Stimulated activated naive CD4-positive, alpha-beta T cell treated with Interleukin-2 at 50 U/mL for 16 hours (primary cell): ENCODE results near the gene DDX41.
"Not testable (repeated sequence)": the region's sequence is repeated elsewhere in the genome, so short reads cannot be mapped to it uniquely, and the experiment has no call there.

Experiments used
- DNase-seq: peaks from one replicate; lab custom pipeline; 2025; lab: John Stamatoyannopoulos, UW

Gene DDX41

DNA sequence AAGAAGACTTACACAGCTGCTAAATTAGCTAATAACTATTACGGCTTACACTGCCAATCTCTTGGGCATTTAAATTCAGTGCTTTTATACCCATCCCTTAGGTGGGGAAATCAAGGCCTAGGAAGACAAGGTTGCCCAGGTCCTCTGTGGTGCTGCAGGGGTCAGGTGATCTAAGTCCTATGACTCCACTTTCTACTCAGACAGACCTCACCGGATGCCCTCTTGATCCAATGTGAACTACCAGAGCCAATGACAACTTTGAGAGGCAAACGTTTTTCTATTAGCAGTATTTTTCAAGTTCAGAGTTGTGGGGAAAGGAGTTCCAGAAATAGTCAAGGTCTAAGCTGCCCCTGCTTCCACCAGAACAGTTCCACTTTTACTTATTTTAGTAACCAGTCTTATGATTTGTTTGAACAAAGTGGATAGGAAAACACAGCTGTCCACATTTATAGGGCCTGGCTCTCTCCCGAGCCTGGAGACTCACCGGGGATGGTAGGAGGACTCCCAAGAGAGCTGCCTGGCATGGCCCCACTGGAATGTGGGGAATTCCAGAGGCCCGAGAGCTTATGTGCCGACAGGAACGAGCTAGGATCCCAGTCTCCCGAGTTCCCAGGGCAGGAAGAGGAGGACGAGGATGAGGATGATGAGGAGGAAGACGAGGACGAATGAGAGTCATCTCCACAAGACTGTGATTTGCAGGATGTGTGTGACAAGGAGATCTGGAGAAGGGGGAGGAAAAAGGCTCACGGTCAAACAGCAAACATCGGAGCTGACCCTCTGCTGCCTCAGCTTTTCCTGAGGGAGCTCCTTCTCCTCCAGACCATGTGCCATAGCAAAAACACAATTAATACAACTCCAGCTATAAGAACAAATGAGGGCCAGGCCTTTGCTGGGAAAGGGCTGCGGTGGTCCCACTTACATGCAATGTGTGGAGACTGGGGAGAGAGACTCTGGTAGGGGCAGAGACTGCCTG, 20.9 kb upstream of the DDX41 start:
- no peak for DNase-seq

DNA sequence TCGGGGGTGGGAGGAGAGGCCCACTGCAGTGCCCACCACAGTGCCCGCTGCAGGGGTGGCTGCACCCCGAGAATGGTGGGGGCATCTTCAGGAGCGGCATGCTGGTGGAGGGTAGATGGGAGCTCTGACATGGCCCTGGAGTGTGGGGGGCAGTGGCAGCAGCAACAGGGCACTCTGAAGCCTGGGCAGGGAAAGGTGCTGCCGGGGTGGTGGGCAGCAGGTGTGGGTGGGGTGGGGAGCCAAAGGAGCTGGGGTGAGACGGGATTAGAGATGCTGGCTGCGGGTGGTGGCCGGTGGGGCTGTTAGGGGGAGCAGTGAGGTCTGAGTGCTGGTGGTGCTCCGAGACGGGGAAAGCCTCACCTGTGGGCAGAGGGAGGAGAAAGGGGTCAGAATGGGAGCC, 19.6 kb upstream of the DDX41 start:
- no peak for DNase-seq

DNA sequence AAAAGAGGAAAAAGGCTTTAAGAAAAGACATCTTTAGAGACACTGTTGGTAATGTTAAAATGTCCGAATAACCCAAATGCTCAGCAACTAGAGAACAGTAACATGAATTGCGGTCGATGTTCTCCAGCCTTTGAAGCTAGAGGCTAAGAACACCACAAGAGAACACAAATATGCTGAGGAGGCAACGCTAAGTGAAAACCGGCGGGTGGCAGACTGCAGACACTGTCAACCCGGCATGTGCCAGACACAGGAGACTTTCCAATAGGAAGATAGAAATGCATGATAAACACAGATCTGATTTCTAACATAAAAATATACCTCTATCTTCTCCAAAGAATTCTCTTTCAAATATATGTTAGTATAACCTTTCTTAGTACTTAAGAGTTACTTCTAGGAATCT, 18.4 kb upstream of the DDX41 start:
- DNase-seq, result no peak

DNA sequence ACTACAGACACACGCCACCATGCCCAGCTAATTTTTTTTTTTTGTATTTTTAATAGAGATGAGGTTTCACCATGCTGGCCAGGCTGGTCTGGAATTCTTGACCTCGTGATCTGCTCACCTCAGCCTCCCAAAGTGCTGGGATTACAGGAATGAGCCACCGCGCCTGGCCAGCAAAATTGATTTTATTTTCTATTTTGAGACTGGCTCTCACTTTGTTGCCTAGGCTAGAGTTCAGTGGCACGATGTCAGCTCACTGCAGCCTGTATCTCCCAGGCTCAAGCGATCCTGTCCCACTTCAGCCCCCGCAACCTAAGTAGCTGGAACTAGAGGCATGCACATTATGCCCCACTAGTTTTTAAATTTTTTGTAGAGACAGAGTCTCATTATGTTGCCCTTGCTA, 17.7 kb upstream of the DDX41 start:
- DNase-seq, result not testable (repeated sequence)

DNA sequence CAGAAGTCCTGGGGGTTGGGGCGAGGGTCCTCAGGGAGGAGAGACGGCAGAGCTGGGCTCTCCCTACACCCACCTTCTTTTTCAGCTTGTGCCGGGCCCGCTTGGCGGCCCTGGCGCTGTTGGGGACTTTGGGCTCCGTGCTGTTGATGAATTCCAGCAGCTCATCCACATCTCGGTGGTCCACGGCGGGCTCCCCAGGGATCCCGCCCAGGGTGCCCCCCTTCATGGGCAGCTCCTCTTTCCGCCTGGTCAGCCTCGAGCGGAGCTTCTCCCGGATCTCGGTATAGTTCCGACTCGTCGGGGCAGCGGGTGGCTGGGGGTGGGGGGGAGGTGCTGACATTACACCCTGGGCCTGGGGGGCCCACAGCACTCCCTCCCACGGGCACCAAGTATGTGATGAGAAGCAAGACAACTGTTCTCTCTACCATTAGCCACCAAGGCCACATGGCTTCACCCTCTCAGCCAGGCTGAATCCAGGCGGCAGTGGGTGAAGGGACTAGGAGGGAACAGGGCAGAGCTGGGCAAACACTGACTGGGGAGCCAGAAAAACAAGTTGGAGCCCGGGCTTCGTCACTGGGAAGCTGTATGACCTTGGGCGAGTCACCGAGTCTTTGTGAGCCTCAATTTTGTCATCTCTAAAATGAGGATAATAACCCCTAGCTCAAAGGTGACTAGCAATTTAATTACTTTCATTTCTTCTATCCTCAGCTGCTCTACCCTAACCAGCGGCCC, 14.6 kb upstream of the DDX41 start:
- DNase-seq, result no peak

DNA sequence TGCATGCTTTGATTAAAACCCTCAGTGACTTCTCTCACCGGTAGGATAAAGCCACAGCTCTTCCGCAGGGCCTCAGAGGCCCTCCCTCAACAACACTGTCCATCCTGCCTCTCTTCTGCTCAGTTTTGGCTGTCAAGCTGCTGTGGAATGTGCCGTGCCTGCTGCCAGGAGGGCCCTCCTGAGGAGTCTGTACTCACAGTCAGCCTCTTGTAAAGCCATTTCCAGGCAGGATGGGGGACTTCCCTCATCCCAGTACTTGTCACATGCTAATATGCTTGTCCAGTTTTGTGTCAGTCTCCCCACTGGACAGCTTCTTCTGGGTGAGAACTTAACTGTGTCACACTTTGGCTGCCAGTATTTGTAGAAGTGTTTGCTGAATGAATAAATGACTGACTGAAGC, 13.9 kb upstream of the DDX41 start:
- DNase-seq, result no peak

DNA sequence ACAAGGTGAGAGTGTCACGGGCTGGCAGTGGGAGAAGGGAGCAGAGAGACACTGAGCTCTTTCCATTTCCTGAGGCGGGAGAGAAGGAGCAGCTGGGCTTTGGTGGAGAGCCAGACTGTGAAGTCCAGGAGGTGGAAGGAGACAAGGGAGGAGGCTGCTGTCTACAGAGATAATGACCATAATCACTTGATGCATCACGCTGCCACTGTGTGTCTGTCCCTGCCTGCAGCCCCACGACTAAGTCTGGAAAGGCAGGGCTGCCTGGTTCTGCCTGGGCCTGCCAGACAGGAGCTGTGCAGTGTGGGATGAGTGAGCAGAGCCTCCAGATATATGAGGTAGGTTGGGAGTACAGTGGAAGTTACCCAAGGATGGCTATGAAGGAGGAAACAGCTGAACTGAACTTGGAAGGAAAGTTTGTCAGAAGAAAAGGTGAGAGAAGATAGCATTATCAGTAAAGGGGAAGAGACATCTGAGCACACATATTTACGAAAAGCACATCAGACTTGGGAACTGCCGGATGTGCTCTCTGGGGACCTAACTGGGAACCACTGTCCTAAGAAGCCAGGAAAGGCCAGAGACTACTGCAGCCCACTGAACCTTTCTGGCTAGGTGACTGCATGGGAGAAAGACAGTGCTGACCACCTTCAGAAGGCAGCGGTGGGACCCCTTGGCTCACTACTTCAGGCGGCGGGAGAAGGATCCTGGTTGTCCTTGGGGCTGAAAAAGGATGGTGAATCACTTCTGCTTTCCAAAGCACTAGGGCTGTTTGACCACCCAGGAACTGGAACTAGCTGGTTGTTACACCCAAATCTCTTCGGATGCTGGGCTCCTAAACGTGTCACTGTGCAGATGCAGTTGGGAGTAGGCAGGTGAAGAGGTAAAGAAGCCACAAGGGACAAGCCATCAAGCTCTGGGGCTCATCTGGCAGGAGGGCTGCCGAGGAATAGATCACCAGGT, 12.8 kb upstream of the DDX41 start:
- DNase-seq, result no peak

DNA sequence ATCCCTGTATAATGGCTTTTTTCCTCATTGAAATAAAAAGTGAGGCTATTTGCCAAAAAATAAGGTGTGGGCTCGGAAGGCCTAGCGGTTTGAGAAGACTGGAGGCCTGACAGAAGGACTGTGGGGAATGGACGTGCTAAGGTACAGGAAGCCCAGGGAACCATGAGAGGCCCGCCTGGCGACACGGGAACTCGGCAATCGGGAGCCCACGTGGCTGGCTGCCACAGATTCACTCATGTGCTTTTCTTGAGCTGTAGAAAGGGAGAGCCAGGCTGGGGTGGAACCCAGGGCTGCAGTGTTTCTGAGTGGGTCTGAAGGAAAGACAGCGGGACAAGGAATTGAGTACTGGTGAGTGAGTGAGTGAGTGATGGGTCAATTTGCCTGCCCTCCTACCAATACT, 11.9 kb upstream of the DDX41 start:
- DNase-seq, result no peak

DNA sequence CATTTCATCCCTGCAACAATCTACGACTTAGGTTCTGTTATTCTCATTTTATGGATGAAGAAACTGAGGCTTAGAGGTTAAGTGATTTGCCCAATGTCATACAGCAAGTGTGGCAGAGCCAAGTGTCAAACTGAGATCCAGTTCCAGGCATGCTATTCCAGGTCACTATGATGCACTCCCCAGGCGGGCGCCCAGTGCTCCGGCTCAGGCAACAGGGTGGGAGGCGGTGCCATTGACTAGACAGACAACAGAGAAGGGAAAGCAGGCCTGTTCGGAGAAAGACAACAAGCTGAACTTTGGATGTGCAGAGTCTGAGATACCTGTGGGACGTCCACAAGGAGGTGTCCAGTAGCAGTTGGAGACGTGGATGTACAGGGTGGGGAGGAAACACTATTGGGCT, 10.8 kb upstream of the DDX41 start:
- DNase-seq, result no peak

DNA sequence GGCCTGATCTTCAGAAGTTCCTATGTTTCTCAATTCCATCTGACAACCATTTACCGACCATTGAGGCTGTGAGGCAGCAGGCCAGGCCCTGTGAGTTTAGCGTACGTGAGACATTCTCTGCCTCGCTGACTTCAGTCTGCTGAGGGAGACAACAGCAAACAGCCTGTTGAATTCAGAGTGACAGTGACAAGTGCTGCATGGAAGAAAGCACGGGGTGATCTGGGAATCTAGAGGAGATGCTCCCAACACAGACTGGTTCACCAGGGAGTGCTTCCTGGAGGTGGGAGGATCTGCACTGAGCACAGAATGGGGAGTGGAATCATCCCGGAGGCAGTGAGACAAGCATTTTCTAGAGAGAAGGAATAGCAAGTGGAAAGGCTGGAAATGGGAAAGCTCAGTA, 10.0 kb upstream of the DDX41 start:
- no peak for DNase-seq

DNA sequence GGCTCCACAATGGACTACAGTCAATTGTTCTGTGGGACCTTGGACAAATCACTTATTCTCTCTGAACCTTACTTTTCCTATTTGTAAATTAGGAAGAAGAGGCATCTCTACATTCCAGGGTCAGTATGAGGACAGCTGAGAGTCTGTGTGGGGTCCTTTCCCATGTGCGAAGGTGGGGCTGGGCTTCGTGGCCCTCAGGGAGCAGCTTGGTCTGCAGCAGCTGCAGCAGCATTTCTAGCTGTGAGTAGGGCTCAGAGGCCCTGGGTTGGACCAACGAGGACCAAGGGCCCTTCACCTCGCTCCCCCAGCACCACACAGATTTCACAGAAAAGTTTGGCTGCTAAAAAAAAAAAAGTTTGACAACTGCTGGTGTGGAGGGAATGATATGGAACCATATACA, 9.4 kb upstream of the DDX41 start:
- no peak for DNase-seq

DNA sequence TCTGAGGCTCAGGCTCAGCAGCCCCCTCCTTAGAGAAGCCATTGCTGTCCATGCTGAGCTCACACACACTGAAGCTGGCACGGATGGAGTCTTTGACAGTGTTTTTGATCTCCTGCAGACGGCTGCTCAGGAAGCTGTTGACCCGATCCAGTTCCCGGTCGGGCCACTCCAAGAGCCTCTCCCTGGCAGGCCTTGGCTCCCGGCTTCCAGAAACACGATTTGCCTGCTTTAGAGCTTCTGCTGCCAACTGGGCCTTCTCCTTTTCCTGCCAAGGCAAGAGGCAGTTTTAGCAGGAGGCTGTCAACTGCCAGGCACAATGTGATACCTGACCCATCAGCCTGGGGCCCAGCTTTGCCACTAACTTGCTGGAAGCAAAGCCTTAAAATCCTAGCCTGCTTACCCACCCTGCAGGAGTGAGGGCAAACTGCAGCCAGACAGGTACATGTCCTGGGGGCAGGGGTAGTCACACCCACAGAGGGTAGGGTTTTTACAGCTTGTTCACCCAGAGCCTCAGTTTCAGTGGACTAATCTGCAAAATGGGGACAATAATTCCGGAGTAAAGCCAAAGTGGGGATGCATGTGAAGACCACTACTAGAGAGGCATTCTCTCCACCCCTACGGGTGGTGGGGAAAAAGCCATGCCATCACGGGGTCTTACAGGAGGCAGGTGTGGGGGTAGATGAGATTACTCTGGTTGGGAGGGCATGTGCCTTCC, 8.3 kb upstream of the DDX41 start:
- DNase-seq, result no peak

DNA sequence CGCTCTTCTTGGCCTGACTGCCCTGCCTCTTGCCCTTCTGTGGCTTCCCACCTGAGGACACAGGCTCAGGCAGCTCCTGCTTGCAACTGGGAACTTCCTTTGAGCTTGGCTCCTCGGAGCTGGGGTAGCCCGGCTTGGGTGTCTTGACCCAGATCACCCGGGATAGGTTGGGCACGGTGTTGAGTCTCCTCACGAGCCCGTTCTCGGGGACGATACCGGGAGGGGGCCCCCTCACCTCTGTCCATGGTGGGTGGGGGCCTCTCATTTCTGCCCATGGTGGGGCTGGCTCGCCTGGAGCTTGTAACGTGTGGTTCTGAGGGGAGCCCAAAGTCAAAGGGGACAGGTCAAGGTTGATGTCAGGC, 7.8 kb upstream of the DDX41 start:
- DNase-seq, result no peak

DNA sequence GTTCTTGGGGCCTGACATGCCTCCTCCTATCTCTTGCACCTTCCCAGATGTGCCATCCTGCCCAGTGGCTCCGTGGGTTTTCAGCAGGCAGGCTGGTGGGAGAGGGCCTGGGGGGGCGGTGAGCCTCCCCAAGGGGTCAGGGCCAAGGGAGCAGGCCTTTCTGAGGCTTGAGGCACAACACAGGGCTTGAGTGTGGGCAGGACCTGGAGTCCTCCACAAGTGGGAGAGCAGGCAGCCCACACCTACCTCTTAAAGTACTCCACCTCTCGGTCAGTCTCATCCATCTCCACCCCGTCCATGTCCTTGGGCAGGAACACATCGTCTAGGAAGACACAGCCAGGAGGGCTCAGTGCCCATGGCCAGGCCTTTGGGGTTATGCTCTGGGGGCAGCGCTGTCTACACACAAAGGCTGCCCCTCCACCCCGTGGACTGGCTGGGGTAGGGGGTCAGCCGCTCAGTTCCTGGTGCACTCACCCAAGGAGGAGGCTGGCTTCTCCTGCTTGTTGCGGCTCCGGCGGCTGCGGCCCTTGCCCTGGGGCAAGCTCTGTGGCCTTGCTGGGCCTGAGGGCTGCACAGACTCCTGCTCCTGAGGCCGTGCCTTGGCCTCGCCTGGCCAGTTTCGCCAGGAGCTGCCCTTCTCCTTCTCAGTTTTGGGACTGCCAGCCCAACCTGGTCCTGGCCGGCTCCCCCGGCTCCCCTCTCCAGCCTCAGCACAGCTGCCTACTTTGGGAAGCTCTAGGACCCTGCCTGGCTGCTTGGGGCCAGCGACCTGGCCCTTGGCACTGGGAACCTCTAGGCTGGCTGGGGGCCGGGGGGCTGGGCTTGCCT, 7.2 kb upstream of the DDX41 start:
- no peak for DNase-seq

DNA sequence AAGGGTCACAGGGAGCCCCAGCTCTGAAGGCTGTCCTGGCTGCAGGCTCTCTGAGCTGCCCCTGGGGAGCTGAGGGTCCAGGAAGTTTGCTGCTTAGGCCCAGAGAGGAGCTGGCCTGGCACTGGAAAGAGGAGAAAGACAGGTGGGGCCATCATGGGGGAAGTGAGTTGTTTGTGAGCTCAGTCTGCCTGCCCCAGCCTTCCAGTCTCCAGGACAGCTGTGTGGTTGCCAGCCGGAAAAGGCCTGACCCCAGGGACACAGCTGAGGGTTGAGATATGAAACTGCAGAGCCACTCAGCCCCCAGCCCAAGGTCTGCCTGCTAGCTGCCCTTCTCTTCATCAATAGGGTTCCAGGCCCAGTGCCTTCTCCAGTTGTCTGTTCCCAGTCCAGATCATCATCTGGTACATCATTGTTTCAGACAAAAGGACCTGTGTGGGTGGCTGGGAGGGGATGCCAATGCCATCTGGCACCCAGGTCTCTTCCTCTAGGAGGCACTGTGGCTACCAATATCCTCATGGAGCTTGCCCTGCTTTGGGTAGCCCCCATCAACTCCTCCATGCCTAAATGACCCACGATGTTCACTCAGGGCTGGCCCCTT, 4.3 kb upstream of the DDX41 start:
- no peak for DNase-seq

DNA sequence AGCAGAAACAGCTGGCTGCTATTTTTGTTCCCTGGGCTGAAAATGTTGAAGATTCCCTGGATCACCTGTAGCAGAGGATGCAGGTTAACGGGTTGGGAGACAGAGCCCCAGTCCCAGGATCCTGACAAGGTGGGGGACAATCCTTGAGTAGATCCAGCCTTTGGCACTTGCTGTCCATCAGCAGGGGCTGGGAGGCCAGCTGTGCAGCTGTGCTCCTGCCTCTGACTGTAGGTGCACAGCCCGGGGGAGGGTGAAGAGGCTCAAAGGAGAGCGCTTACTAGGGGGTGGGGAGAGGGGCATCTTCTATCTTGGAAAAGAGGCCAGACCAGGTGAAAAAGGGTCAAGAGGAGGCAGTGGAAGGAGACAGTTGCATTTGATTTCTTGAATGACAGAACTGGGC, 3.5 kb upstream of the DDX41 start:
- no peak for DNase-seq

DNA sequence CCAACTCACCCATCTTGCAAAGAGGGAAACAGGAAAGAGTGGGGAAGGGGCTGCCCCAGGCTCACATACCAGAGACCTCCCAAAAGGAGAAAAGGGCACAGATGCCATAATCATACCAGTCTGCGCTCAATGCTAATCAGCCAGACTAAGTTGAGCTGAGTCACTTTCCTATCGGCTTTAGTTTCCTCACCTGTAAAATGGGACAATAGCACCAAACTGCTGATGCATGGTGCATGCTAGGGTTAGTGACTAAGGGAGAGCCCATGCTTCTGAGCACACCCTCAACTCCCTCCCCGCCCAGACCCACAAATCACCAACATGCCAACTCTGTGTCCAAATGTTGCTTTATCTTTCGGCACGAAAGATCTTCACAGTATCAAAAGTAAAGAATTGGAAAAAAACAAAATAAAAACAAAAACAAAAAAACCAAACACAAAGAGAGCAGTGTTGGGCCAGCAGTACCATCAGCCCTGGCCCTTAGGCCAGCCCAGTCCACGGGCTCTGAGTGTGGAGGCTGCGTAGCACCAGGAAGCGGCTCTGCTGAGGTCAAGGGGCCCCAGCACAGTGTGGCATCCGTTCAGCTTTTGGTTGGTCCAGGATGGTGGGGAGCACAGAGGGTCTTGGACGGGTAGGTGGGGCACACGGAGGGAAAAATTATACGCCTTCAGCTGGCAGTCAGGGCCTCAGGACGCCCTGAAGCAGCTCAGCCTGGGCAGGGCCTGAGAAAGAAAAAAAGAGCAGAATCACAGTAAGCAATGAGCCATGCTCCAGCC, 2.9 kb upstream of the DDX41 start:
- no peak for DNase-seq

DNA sequence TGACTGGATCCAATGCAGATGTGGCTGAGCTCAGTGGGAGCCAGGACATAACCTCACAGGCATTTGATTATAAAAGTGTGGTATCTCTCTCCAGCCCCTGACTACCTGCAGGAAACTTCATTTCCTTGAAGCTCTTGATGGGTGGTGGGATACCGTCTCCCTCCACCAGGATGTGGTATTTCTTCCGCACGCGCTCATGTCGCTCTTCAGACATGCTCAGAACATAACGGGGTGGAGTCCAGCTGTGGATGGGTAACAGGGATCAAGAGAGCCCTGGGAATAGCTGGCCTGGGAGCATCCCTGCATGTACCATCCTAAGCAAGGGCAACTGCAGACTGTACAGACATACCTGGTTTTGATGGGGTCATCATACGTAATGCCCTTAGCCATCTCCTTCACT, 1.2 kb downstream of the DDX41 start:
- no peak for DNase-seq

DNA sequence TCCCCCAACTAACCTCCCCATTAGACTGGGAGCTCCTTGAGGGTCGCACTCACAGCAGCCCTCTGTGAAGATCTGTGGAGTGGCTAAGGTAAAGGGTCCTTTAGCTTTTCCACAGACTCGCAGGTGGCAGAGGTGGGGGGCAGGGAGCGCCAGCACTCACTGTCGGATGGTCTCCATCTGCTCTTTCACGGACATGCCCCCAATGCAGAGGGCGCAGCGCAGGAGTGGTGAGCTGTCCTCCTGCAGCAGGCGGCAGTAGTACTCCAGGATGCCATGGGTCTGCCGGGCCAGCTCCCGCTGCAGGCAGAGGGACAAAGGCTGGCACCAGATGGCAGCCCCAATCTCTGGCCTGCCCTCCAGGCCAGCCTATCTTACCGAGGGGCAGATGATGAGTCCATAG, 2.2 kb downstream of the DDX41 start:
- no peak for DNase-seq

DNA sequence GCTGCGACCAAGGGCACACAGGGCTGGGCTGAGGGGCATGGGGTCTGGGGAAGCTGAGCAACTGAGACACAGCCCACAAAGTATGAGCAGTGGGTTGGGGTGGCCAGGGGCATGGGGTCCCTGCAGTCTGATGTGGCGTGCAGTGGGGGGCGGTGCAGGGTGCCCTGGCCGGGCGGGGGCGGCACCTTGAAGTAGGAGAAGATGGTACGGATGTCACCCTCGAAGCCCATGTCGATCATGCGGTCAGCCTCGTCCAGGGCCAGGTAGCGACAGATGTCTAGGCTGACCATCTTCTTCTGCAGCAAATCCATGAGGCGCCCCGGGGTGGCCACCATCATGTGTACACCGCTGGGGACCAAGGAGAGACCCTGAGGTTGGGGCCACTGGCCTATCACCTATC, 3.3 kb downstream of the DDX41 start:
- DNase-seq, result no peak
